Adrenal gland (tissue), 19 donors: ENCODE measurements around the gene ZIK1. TPM values are rescaled to one million over a fixed set of nuclear protein-coding genes. Genes with fewer than 3 reads are reported as not detected.

Source experiments
- DNase-seq, 7 donors: peaks; one replicate each; pipeline ENCODE4 v3.0.0-alpha.2; 2019 to 2020
- H3K27ac ChIP-seq, 5 donors: fragments of 200-600 bp; sonication (generic) in 4 of 5; 1 replicate in 3 of 5; 2 replicates in 2 of 5; pipeline versions ENCODE4 v1.5.1 to v1.8.0; 2016 to 2020; ENCODE audit warnings: mild to moderate bottlenecking in 1 of 5
- H3K27me3 ChIP-seq: fragments of 200-600 bp; 2 replicates; pipeline ENCODE4 v1.8.0; 2021
- H3K36me3 ChIP-seq, 2 donors: fragments of 200-600 bp; replicated peaks in 1 of 2; 1 replicate in 1 of 2; 2 replicates in 1 of 2; pipeline versions ENCODE4 v1.5.1 to v1.8.0; 2018 to 2022
- H3K4me1 ChIP-seq, 2 donors: fragments of 200-600 bp; replicated peaks in 1 of 2; 1 replicate in 1 of 2; 2 replicates in 1 of 2; pipeline versions ENCODE4 v1.5.1 to v1.8.0; 2018 to 2021
- H3K4me3 ChIP-seq, 4 donors: fragments of 200-600 bp; sonication (generic) in 3 of 4; one replicate each; pipeline ENCODE4 v1.5.1; 2016 to 2018
- H3K9me3 ChIP-seq, 3 donors: fragments of 200-600 bp; sonication (generic) in 1 of 3; replicated peaks in 1 of 3; 1 replicate in 2 of 3; 2 replicates in 1 of 3; pipeline versions ENCODE4 v1.5.1 to v1.8.0; 2016 to 2021
- CTCF ChIP-seq, 6 experiments: fragments of 450-650 bp in 4 of 6; fragments of 200-600 bp in 2 of 6; sonication (generic) in 1 of 6; IDR thresholded peaks; 1 replicate in 5 of 6; 2 replicates in 1 of 6; pipeline versions ENCODE4 v1.5.1 to v1.8.0; 2016 to 2021; ENCODE audit warnings: antibody characterized with exemption in 6 of 6, mild to moderate bottlenecking in 2 of 6, moderate library complexity in 1 of 6
- POLR2A ChIP-seq, 2 donors: fragments of 450-650 bp; IDR thresholded peaks; one replicate each; pipeline ENCODE4 v1.6.1; 2017; ENCODE audit warnings: antibody characterized with exemption in 2 of 2, mild to moderate bottlenecking in 2 of 2, moderate library complexity in 1 of 2
- WGBS, 4 donors: extraction: QIAGEN DNeasy Blood & Tissue Kit in 2 of 4; methylation state at CpG; one replicate each; pipeline versions ENCODE4 v1.1.5 to v1.1.7; 2013 to 2017; 5-methylcytosine and 5-hydroxymethylcytosine counted together
- intact Hi-C, 2 donors: fragments of 100-400 bp; cut with DNase I; formaldehyde crosslinking; loops; one replicate each; pipeline versions ENCODE4 v1.14.1 to v1.15.0; 2022 to 2023
- long read RNA-seq, 10 donors: library from polyadenylated mRNA in 3 of 10; unstranded in 2 of 10; stranded (forward) in 1 of 10; transcript quantifications; one replicate each; pipeline ENCODE4 v2.0.0 and lab custom pipeline, GENCODE V29; 2021 to 2026
- polyA plus RNA-seq, 3 donors: library from polyadenylated mRNA; stranded (reverse); fragments of 200-250 nt in 2 of 3; fragments of 350-450 nt in 1 of 3; fragmentation: Illumina TruSeq in 1 of 3; extraction: RNeasy Lipid Tissue Mini Kit (QIAGEN cat#74804) in 1 of 3; gene quantifications; one replicate each; pipeline ENCODE4 v1.2.3, GENCODE V29; 2013 to 2014
- total RNA-seq, 9 donors: library from RNA; depleted of rRNA in 4 of 9; stranded (reverse); fragments of >200 nt in 4 of 9; fragments of 120-200 nt in 1 of 9; fragmentation: NEBNext Ultra II Directional in 1 of 9; extraction: Animal tissue kit (Norgen Biotek cat#: 25700) in 1 of 9; gene quantifications; one replicate each; pipeline versions ENCODE4 v1.1.0 to v1.2.4, GENCODE V29; 2013 to 2023
- donor health status: healthy with polysubstance abuse.
- donor health status: Bipolar disorder and iron deficiency.
- donor health status: DM: yes; HTN: yes; CAD: no.
- donor health status: DM: no; HTN: no; CAD: no.
- donor health status: DM: no; HTN: no; CAD: no.
- donor health status: DM: yes; HTN: yes; CAD: no.

The ZIK1 gene
- total RNA-seq (10 to 100 TPM in 1 of 9 donors, 1 to 10 TPM in 8; 2.8 to 10.5 (median 5.5) TPM), polyA plus RNA-seq (1 to 10 TPM; 1.5 to 4.0 (median 1.9) TPM)
- long read RNA-seq, donor 1, full-length matches to known transcripts: 1 of 1 reads
- long read RNA-seq, donor 1, partial matches to known transcripts: 0 of 1 reads
- long read RNA-seq, donor 1, other reads (novel, unspliced or antisense): 0 of 1 reads
- long read RNA-seq, donor 2: 0 reads
- long read RNA-seq, donor 3, partial matches to known transcripts: 0 of 1 reads
- long read RNA-seq, donor 3, other reads (novel, unspliced or antisense): 0 of 1 reads
- long read RNA-seq, donor 4, full-length matches to known transcripts: 1 of 1 reads
- long read RNA-seq, donor 4, partial matches to known transcripts: 0 of 1 reads
- long read RNA-seq, donor 4, other reads (novel, unspliced or antisense): 0 of 1 reads
- long read RNA-seq, donor 5, full-length matches to known transcripts: 7 of 10 reads
- long read RNA-seq, donor 5, partial matches to known transcripts: 0 of 10 reads
- long read RNA-seq, donor 5, other reads (novel, unspliced or antisense): 3 of 10 reads
- long read RNA-seq, donor 6: 0 reads
- long read RNA-seq, donor 7, partial matches to known transcripts: 0 of 1 reads
- long read RNA-seq, donor 7, other reads (novel, unspliced or antisense): 0 of 1 reads
- long read RNA-seq, donor 8: 0 reads
- long read RNA-seq, donor 9: 0 reads
- long read RNA-seq, donor 10, full-length matches to known transcripts: 2 of 2 reads
- long read RNA-seq, donor 10, partial matches to known transcripts: 0 of 2 reads
- long read RNA-seq, donor 10, other reads (novel, unspliced or antisense): 0 of 2 reads

- Histone ChIP-seq H3K27ac (peak within 1 kb of the TSS in 2 of 5 donors; percentile 39 to 66), H3K4me1 (peaks cover 4 to 19% of the 10 kb centered on the region in 2 donors), H3K4me3 (peak within 1 kb of the TSS in 3 of 4 donors; percentile 33 to 61 (median 58)), H3K9me3 (peaks cover 0 to 16% (median 0%) of the 10 kb centered on the region in 3 donors), H3K36me3 (no peaks in the 10 kb centered on the region), H3K27me3 (no peaks in the 10 kb centered on the region)
- DNase-seq: peak; percentile 89 to 97 (median 93)
- 1 to 2% (median 2%) methylated on average over 33 to 76 of the region's 76 CpGs; no CpG with 5 or more reads in 1 of the 4 donors for WGBS, 4 donors
- intact Hi-C loops: no loop called here
- TF ChIP-seq POLR2A (IDR thresholded peaks at IDR 0.05): peak in 1 of 2 donors; percentile 26
- peak in 1 of 6 experiments; percentile 11 for TF ChIP-seq CTCF (IDR thresholded peaks at IDR 0.05)
These were observed at the start of gene ZIK1 for GRCh38 chr19:57583521-57584416. Gene ZIK1 (plus strand): TSS chr19:57584145. CDS start chr19:57584357, 212 bp downstream.

GRCh38 chr19:57537953-57538547 is 45.9 kb upstream of the ZIK1 start:
- WGBS, 4 donors: 93 to 99% (median 97%) methylated on average over 7 of the region's 7 CpGs
- peaks cover 6 to 20% of the 10 kb centered on the region in 2 donors for H3K36me3 ChIP-seq
- peaks cover 14 to 99% (median 18%) of the 10 kb centered on the region in 3 donors for H3K9me3 ChIP-seq
- no peaks in the 10 kb centered on the region for H3K27me3 ChIP-seq
- peak overlapping the region in 1 of 4 donors; percentile 16 for H3K4me3 ChIP-seq
- no peak for DNase-seq
- intact Hi-C loops: no loop called here
- H3K27ac ChIP-seq: no peak overlapping the region
- no peaks in the 10 kb centered on the region for H3K4me1 ChIP-seq
- TF ChIP-seq CTCF (IDR thresholded peaks at IDR 0.05) (no peak), POLR2A (IDR thresholded peaks at IDR 0.05) (no peak)

GRCh38 chr19:57546513-57546912 is 37.4 kb upstream of the ZIK1 start:
- H3K9me3 ChIP-seq: peaks cover 8 to 88% (median 16%) of the 10 kb centered on the region in 3 donors
- WGBS, 4 donors: 93 to 98% (median 96%) methylated on average over 1 of the region's 1 CpG
- no peak overlapping the region for H3K27ac ChIP-seq
- no peaks in the 10 kb centered on the region for H3K4me1 ChIP-seq
- intact Hi-C loops: no loop called here
- TF ChIP-seq CTCF (IDR thresholded peaks at IDR 0.05) (no peak), POLR2A (IDR thresholded peaks at IDR 0.05) (no peak)
- no peak for DNase-seq
- H3K27me3 ChIP-seq: no peaks in the 10 kb centered on the region
- H3K36me3 ChIP-seq: peaks cover 4 to 36% of the 10 kb centered on the region in 2 donors
- no peak overlapping the region for H3K4me3 ChIP-seq
